Dedifferentiated amniotic fluid mesenchymal stem cell (primary cell): Measurements from ENCODE around the gene SPRED2.
A peak's percentile ranks its signal among the peaks of the same experiment; 100 is the strongest.

Source experiments
- DNase-seq: peaks from one replicate; pipeline ENCODE4 v3.0.0-alpha.2; 2016; ENCODE audit errors: extremely low spot score

The SPRED2 gene

DNA sequence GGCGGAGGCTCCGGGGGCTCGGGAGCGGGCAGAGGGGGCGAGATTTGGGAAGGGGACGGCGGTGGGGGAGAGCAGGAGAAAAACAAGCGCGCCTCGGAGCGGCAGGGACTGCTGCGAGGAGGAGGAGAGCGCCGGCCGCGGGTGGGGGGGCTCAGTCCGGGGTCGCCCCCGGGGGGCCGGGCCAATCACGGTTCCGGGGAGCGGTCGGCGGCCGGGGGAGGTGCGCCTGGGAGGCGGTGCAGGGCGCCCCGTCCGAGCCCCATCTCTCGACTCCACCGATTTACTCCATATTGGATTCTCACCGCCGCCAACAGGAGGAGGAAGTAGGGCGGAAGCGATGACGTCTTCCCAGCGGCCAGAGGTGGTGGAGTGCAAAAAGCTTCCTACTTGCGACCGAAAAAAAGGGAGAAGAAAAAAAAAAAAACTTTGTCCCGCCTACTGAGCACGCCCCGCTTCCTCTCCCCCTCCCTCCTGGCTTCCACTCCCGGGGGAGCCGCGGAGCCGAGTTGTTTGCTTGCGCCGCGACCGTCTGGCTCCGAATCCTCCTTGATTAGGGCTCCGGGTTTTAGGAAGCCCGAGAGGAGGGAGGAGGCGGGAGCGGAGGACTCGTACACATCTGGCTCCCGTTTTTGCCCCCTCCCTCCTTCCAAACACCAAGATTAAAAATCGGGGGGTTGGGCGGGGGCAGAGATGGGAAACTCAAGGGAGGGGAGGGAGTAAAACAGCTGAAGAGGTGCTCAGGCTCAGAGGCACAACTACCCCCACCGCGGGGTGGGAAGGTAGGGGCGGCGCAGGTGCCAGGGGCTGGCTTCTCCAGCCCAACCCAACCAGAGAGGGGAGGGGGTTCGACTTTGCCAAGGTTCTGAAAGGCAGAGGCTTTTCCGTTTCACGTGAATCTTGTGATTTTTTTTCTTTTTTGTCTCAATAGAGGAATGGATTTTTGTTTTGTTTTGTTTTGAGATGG lies at the start of gene SPRED2:
Gene SPRED2 (minus strand): TSS at position 373 of the 964 bp plus-strand sequence. CDS start 612 bp downstream, outside the sequence.
- peak; percentile 96 for DNase-seq

DNA sequence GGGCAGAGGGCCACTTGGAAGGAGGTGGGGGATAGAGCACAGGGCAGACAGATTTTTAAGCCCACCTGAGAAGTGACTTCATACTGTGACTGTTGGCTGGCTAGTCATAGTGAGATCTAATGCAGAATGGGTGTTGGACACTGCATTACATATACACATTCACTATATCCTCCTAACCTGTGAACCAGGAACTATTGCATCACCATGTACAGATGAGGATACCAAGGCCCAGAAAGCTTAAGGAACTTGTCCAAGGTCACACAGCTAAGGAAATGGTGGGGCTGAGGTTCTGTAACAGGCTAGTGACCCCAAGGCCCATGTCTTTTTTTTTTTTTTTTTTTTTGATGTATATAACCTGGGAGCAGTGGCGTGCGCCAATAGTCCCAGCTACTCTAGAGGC lies 49.6 kb upstream of the SPRED2 start:
- DNase-seq, result no peak

GRCh38 chr2:65479524-65479923 lies 47.1 kb upstream of the SPRED2 start:
- no peak for DNase-seq

- no peak for DNase-seq
Measured at GRCh38 chr2:65478498-65479135, 46.2 kb upstream of the SPRED2 start.

DNA sequence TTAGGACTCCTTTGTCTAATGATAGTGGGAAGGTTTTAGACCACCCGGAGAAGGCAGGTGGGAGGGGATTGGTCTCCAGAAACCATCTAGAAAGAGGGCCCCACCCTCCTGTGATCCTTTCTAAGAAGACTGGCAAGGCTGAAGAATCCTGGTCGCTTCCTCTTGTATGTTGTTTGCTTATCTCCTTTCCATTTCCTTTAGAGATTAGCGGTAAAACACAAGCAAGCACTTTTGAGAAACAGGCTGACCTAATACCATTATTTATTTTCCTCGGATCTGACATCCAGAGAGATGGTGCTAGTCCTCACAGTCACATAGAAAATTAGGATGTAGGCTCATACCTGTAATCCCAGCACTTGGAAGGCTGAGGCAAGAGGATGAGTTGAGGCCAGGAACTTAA lies 45.2 kb upstream of the SPRED2 start:
- no peak for DNase-seq

DNA sequence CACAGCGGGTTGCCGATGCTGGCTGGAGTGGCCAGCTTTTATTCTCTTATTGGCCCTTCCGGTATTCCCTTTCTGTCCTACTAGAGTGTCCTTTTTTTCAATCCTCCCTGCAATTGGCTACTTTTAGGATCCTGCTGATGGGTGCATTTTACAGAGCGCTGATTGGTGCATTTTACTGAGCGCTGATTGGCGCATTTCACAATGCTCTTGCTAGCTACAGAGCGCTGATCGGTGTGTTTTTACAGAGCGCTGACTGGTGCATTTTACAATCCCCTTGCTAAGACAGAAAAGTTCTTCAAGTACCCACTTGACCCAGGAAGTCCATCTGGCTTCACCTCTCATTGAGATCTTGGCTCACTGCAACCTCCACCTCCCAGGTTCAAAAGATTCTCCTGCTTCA lies 44.4 kb upstream of the SPRED2 start:
- no peak for DNase-seq

DNA sequence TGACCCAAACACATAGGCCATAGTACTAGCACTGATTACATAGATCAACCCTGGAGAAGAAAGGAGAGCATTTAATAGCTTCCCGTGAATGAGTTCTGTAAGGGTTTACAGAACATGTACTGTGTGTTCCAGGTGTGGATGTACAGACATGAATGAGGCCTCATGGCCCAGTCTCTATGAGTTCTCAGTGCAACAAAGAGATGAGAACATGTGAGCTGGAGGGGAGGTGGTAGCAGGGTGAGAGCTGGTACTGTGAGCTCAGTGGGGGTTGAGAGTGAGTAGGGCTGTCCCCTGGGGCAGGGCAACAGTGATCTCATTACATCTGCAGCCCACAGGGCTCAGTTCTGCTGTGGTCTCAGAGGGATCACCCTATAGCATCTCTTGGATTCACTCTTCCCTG lies 42.6 kb upstream of the SPRED2 start:
- no peak for DNase-seq

DNA sequence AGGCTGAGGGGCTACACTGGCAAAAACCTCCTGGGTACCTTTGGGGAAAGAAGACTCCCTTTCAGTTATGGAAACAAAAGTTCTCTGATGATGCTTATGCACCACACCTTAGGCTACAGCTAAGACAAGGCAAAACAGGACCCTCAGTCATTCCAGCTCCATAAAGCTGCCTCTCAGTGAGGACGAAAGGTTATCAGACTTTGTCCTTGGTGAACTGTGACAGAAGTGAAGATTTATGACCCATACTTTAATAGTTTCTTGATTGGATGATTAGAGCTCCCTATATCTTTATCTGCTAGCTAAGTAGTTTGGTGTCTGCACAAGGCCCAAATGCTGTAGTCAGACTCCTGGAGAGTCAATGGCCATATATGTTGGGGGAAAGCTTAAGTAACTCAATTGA lies 40.6 kb upstream of the SPRED2 start:
- no peak for DNase-seq

- no peak for DNase-seq
Measured at GRCh38 chr2:65471409-65471808, 39.0 kb upstream of the SPRED2 start.

GRCh38 chr2:65466551-65466950 lies 34.2 kb upstream of the SPRED2 start:
- DNase-seq, result no peak

- no peak for DNase-seq
Measured at GRCh38 chr2:65465857-65466256, 33.5 kb upstream of the SPRED2 start.

DNA sequence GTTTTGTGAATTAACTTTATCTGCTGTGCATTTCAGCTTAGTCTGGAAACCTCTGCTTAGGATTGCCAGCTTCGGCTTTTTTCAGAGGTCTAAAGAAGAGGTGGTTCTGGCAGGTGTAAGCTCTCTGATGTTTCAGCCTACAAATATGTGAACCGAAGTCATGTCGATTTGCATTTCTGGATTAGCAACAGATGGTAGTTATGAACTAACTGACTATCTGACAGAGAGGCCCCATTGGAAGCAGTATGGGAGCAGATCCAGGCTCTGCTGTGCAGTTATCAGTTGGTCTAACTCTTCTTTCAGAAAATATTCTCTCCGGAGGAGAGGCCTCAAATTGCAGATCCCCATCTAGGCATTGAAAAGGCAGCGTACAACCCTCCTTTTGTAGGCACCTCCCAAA lies 32.7 kb upstream of the SPRED2 start:
- DNase-seq, result no peak

GRCh38 chr2:65464604-65465003 lies 32.2 kb upstream of the SPRED2 start:
- DNase-seq, result peak; percentile 39

- DNase-seq, result no peak
Measured at GRCh38 chr2:65458999-65459398, 26.6 kb upstream of the SPRED2 start.

DNA sequence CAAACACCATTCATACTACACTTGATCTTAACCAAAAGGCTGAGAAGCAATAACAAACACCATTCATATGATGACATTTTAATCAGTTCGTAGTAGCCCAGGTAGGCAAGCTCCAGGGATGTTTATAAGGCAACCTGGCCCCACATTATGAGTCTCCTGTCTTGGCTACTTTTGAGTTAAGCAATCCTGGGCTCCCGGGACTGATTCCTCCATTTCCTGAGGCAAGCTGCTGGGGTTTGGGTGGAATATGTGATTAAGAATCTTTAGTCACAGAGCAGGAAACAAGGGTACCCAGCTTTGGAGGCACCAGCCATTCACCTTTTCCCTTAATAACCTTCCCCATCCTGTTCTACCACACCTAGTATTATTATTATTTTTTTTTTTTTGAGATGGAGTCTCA lies 24.5 kb upstream of the SPRED2 start:
- no peak for DNase-seq

DNA sequence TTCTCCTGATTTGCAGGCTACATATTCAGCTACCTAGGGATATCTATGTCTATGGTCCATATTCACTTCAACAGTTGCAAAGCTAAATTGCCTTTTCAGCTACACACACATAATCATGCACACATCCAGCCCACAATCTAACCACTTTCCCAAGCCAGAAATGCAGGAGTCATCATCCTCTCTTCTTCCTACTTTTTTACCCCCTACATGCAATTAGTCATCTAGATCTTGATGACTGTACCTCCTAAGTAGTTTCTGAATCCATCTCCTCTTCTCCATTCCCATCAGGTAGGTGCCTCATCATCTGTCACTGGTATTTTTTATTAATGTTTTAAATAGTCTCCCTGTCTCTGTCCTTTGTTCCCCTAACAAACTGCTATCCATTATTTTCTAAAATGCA lies 23.7 kb upstream of the SPRED2 start:
- no peak for DNase-seq

- no peak for DNase-seq
Measured at GRCh38 chr2:65453916-65454315, 21.5 kb upstream of the SPRED2 start.

- DNase-seq, result no peak
Measured at GRCh38 chr2:65452150-65452895, 19.9 kb upstream of the SPRED2 start.

- DNase-seq, result no peak
Measured at GRCh38 chr2:65450810-65451209, 18.4 kb upstream of the SPRED2 start.

- DNase-seq, result no peak
Measured at GRCh38 chr2:65450393-65450792, 18.0 kb upstream of the SPRED2 start.

DNA sequence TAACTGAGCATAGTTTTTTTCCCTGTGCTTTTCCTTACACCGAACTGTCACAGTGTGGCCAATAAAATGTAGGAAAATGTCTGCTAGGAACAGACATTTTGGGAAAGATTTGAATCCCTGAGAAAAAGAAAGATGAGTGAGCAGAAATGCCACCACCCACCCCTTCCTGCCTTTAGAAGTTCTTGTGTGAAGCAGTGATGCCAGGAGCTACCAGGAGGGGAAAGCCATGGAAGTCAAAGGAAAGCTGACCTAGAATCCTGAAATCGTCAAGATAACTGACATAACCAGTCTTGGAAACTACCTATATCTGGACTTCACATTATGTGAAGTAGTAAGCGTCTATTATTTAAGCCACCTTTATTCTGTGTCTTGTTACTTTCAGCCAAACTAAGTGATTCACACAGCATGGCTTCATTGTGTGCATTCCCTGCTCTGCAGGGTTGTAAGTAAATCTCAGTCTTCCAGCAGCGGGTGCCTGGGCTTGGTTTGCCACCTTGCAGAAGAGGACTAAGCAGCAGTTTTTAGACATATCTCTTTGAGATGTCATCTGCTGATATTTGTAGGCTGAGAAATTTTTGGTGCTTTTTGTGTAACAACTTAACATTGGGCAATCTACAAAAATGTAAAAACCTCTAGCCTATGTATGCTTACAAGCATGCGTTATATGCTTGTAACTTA lies 11.2 kb upstream of the SPRED2 start:
- no peak for DNase-seq
